GM19351 (cell line): Measurements from ENCODE around the gene NFKBIA.
"Not testable (repeated sequence)": the region's sequence is repeated elsewhere in the genome, so short reads cannot be mapped to it uniquely, and the experiment has no call there.

Source experiments
- ATAC-seq: cut with Tn5 transposase; IDR thresholded peaks from one replicate; pipeline ENCODE4 v1.9.1; 2021; ENCODE audit warnings: mild to moderate bottlenecking, moderate library complexity; ENCODE audit not compliant: unreplicated experiment

NFKBIA gene

GRCh38 chr14:35369701-35370191, 34.8 kb downstream of the NFKBIA start:
- no peak for ATAC-seq

GRCh38 chr14:35368583-35369392, 35.8 kb downstream of the NFKBIA start:
- no peak for ATAC-seq

GRCh38 chr14:35368139-35368460, 36.4 kb downstream of the NFKBIA start:
- peak; percentile 19 for ATAC-seq

- no peak for ATAC-seq
These were observed 37.5 kb downstream of the NFKBIA start for GRCh38 chr14:35367056-35367372.

- no peak for ATAC-seq
These were observed 38.0 kb downstream of the NFKBIA start for GRCh38 chr14:35366521-35366976.

GRCh38 chr14:35366056-35366451, 38.5 kb downstream of the NFKBIA start:
- ATAC-seq, result no peak

GRCh38 chr14:35365130-35366055, 39.2 kb downstream of the NFKBIA start:
- ATAC-seq, result no peak

- ATAC-seq, result no peak
These were observed 41.6 kb downstream of the NFKBIA start for GRCh38 chr14:35362911-35363374.

- no peak for ATAC-seq
These were observed 42.1 kb downstream of the NFKBIA start for GRCh38 chr14:35362450-35362849.

GRCh38 chr14:35361141-35361480, 43.4 kb downstream of the NFKBIA start:
- ATAC-seq, result no peak

GRCh38 chr14:35359655-35360054, 44.9 kb downstream of the NFKBIA start:
- ATAC-seq, result not testable (repeated sequence)

GRCh38 chr14:35355981-35356841, 48.3 kb downstream of the NFKBIA start:
- peak; percentile 58 for ATAC-seq

- ATAC-seq, result not testable (repeated sequence)
These were observed 49.3 kb downstream of the NFKBIA start for GRCh38 chr14:35355235-35355634.

- no peak for ATAC-seq
These were observed 51.0 kb downstream of the NFKBIA start for GRCh38 chr14:35353409-35354172.

- no peak for ATAC-seq
These were observed 52.0 kb downstream of the NFKBIA start for GRCh38 chr14:35352274-35353233.

- no peak for ATAC-seq
These were observed 52.7 kb downstream of the NFKBIA start for GRCh38 chr14:35351897-35352273.
